Fibroblast of skin of left quadriceps (primary cell): ENCODE data around the gene AFTPH.
"Not testable (repeated sequence)": the region's sequence is repeated elsewhere in the genome, so short reads cannot be mapped to it uniquely, and the experiment has no call there.

Experiments used
- DNase-seq, 2 experiments: peaks; one replicate each; pipeline ENCODE4 v3.0.0-alpha.2; 2013; ENCODE audit warnings: low read depth in 2 of 2

Gene AFTPH

GRCh38 chr2:64500549-64500948 lies 23.6 kb upstream of the AFTPH start:
- DNase-seq, result no peak

GRCh38 chr2:64501946-64502345 lies 22.2 kb upstream of the AFTPH start:
- DNase-seq, result no peak

- DNase-seq, result no peak
Observed at GRCh38 chr2:64502860-64503259, 21.3 kb upstream of the AFTPH start.

GRCh38 chr2:64504774-64505720 lies 19.1 kb upstream of the AFTPH start:
- no peak for DNase-seq

DNA sequence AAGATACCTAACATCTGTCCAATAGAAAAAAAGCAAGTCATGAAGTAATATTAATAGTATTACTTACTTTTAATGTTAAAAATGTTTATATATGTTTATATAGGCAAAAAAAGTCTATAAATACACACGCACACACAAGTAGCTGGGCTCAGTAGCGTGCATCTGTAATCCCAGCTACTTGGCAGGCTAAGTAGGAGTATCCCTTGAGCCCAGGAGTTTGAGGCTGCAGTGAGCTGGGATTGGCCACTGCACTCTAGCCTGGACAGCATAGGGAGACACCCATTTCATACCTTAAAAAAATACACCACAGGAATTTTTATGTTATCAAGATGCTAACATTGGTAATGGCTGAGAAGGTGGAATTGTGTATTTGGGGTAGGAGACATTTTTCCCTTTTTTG lies 17.4 kb upstream of the AFTPH start:
- no peak for DNase-seq

DNA sequence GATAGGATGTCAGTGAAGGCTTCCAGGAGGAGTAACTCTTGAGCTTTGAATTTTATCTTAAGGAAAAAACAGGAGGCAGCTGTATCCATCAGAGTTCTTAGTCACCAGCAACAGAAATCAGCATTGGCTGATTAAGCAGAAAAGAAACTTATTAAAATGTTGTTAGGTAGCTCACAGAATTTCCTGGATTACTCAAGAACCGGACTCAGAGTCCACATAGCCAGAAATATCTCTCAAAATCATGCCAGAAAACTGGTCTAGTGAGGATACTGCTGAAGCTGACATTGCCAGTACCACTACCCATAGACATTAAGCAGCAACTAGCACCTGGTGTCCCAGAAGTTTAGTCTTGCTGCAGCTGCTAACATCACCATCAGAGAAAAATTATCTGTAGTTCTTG lies 10.1 kb upstream of the AFTPH start:
- no peak for DNase-seq

- DNase-seq, result no peak
Observed at GRCh38 chr2:64515086-64515485, 9.0 kb upstream of the AFTPH start.

DNA sequence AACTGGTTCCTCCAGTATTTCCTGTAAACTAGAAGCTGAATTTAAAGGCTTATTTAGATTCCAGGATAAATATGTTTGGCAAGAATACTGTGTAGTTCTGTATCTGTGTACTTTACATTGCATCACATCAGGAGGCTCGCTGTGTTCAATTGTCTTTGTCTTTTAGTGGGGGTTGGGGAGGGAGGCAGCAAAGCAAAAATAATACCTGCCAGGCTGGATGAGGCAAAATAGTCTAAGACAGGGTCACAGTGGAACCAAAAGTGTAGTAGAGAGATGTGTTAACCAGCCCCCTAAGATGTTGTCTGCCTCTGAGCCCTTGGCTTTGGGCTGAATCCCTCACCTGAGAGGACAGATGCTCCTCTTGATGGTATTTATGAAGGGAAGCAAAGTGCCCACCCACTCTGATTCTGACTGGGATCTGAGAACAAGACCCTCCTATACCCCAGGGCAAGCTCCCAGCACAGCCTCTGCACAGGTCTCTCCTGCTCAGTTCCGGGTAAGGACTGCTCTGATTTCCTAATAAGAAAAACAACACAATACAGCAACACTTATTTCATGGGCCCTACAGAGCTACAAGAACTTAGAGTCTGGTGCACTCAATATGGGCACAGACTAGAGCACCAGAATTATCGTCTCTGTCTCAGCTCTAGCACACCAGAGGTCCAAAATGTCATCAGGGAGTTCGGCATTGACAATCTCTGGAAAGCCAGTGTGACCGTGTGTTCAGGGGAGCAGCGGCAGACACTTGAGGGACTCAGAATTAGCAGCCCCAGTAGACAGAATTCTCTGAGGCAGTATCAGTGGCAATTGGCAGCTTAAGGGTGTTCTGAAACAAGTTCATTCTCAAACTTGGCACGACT lies 7.2 kb upstream of the AFTPH start:
- no peak for DNase-seq

- no peak for DNase-seq
Observed at GRCh38 chr2:64517511-64517884, 6.6 kb upstream of the AFTPH start.

DNA sequence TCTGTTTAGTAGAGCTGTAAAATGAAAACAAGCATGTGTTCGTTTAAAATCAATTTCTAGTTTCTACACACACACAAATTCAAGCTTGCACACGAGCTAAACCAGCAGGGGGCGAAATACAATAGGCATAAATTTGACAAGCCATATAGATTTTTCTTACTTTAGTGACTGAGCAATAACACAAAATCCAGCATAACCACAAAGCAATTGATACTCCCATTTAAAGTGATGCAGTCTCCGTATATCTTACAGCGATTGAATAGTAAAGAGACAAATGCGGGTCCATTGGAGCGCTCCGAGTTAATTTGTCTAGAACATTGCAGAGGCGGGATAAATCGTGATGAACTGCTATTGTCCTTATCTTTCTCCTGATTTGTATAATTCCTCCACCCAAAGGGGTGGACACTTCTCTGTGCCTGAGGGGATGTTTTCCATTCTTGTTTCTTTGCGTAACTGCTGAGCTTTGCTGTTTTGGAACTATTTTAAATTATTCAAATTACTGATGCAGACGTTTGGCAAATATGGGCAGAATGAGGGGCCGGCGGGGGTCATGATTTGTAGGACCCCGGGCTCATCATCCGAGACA lies 1.2 kb upstream of the AFTPH start:
- DNase-seq, result peak; percentile 66 to 70

DNA sequence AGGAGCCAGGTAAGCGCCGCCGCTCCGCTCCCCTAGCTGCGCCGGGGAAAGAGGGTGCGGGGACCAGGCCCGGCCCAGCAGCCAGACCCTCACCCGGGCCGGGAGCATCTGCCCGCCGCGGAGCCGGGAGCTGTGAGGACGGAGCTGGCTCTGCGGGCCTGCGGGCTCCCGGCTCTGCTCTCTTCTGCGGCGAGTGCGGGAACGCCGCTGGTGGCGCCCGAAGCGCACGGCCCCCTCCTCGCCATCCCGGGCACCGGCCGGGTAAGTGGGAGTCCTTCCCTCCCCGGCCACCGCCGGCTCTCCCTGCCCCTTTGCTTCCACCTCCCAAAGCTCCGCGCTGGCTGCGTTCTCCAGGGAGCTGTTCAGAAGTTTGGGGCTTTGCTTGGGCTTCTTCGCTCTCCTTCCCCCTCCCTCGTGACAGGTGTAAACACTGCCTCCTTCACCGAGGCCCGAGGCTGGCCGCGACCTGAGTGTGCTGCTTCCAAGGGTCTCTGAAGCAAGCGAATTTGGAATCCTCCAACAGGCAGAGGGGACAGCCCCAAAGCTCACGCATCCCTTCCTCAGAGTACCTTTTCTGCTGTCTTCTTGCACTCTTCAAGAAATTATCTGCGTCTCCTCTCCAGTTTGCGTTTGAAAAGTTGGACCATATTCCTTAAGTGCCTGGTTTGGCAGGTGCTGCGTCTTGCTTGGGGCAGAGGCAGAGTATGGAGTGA lies 632 bp downstream of the AFTPH start:
- DNase-seq, result no peak

GRCh38 chr2:64525317-64525613 lies 1.1 kb downstream of the AFTPH start:
- no peak for DNase-seq

- no peak for DNase-seq
Observed at GRCh38 chr2:64526034-64526433, 1.9 kb downstream of the AFTPH start.

DNA sequence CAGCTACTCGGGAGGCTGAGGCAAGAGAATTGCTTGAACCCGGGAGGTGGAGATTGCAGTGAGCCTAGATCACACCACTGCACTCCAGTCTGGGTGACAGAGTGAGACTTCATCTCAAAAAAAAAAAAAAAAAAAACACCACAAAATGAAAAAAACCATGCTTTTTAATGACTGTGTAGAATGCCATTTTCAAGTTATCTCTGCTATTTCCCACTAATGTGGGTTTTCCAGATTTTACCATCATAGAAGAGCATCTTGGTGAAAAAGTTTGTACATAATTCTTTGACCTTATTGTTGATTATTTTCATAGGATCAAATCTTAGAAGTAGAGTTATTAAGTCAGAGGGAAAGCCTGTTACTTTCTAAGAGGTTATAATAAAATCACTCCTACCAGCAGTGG lies 6.8 kb downstream of the AFTPH start:
- not testable (repeated sequence) for DNase-seq

DNA sequence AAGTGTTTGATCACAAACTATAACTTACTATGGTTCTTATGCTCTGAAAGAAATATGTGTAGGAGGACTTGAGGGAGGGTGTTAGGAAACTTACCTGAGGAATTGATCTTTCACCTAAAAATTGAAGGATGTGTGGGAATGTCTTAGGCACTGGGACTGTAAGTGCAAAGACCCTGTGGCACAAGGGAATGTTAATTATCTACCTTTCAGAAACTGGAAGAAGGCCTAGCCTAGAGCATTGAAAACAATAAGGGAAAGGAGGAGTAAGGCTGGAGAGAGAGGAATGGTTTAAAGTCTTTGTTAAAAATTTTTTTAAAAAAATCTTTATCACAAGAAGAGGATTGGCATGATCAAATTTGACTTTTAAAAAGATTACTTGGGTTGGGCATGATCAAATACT lies 7.9 kb downstream of the AFTPH start:
- no peak for DNase-seq

GRCh38 chr2:64533882-64534281 lies 9.8 kb downstream of the AFTPH start:
- no peak for DNase-seq

- DNase-seq, result no peak
Observed at GRCh38 chr2:64534363-64534762, 10.2 kb downstream of the AFTPH start.

DNA sequence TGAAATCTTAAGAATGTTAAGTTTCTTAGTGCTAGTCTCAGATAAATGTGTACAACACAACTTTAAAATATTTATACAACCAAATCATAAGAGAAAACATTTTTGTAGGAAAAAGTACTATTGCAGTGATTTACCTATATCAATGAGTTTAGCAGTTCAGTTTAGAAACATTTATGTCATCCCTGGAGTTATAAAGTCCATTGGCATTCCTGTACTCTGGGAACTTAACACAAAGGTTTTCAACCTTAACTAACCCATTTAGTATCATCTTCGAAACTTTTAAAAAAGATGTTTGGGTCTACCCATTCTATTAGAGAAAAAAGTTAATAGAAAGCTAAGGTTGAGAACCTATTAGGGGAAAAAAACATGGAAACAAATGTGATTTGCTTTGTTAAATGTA lies 10.9 kb downstream of the AFTPH start:
- DNase-seq, result no peak

- peak in 1 of 2 experiments; percentile 26 for DNase-seq
Observed at GRCh38 chr2:64537991-64538390, 13.9 kb downstream of the AFTPH start.

DNA sequence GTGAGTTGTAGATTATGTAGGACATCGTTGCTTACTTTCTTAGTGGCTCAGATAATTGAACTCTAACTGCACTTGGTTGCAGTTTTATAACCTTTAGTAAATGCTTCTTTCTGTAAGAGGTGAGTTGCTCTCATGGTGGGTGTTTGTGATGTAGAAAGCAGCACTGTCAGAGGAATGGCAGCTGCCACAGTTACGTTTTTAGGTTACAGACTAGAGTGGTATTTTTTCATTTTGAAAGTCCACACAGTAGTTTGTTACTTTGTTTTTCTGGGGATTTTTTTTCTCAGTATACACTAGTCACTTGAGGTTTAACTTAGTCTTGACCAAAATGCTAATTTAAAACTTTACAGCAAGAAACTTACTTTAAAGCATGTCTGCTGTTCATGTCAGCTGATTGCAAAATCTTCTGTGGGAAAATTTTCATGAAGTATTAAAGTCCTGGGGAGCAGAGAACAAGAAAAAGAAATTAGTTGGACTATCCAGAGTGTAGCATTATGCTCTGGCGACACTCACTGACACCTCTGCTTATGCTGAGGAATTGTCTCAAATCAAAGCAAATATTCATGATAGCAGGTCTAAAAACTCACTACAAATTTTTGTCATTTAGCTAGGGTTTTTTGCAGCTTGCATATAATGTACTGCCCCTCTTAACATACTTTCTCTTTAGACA lies 14.8 kb downstream of the AFTPH start:
- DNase-seq, result no peak

- no peak for DNase-seq
Observed at GRCh38 chr2:64540615-64541014, 16.5 kb downstream of the AFTPH start.
